HFFc6 (cell line): ENCODE measurements around the gene NCOA5. TPM values are rescaled to one million over a fixed set of nuclear protein-coding genes. Genes with fewer than 3 reads are reported as not detected.

Experiments used
- DNase-seq: peaks from one replicate; pipeline ENCODE4 v3.0.0-alpha.2; 2018
- H3K27ac Mint-ChIP-seq: 2 replicates; pipeline ENCODE4 v1.8.0; 2020; ENCODE audit warnings: mild to moderate bottlenecking, mixed read lengths
- H3K27me3 Mint-ChIP-seq: 2 replicates; pipeline ENCODE4 v1.8.0; 2021; ENCODE audit warnings: mild to moderate bottlenecking, moderate library complexity, mixed read lengths; ENCODE audit not compliant: insufficient read depth
- H3K36me3 Mint-ChIP-seq: 2 replicates; pipeline ENCODE4 v1.8.0; 2021; ENCODE audit warnings: low read depth, mixed read lengths
- H3K4me1 Mint-ChIP-seq: 2 replicates; pipeline ENCODE4 v1.8.0; 2020; ENCODE audit warnings: low read depth, mixed read lengths
- H3K4me3 Mint-ChIP-seq: 2 replicates; pipeline ENCODE4 v1.8.0; 2020; ENCODE audit warnings: mild to moderate bottlenecking, moderate library complexity, mixed read lengths
- H3K9me3 Mint-ChIP-seq: 2 replicates; pipeline ENCODE4 v1.8.0; 2020; ENCODE audit warnings: mild to moderate bottlenecking, mixed read lengths
- total RNA-seq, 6 experiments: library from RNA; stranded (reverse); fragmentation: NEBNext Ultra II Directional; extraction: Animal tissue kit (Norgen Biotek cat#: 25700); gene quantifications; 2 replicates in 1 of 6; 3 replicates in 5 of 6; pipeline ENCODE4 v1.2.3, GENCODE V29; 2021
- TF ChIP-seq, protein P1 (sequence below): fragments of 200-600 bp; sonication (generic); IDR thresholded peaks from 2 replicates; pipeline ENCODE4 v1.5.0; 2021; ENCODE audit warnings: antibody characterized with exemption, mild to moderate bottlenecking

NCOA5 gene
- total RNA-seq, 6 experiments from 2014 or later = 15.3 to 25.1 (median 23.2) TPM

DNA sequence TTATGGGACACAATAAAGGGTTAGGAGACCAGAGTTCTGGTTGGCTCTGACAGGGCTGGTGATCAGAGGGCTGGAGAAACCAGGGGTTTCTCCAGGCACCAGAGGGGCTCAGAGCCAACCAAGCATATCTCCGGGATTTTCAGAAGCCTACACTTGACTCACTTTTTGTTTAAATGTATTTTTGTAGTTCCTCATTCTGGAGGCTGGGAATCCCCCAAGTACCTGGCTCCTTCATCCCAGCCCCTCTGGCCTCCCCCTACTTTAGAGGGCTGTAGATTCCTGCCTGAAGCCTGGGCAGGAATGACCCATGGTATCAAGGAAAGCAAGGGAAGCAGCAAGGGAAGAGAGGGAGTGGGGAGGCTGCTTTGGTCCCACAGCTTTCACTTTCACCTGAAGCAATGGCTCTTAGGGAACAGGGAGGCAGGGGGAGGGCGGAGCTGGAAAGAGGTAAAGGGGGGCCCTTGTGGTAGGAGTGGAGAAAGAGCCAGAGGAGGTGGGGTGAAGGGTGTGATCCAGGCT lies 29.3 kb upstream of the NCOA5 start:
- H3K27ac Mint-ChIP-seq = no peak overlapping the region
- DNase-seq = no peak
- peaks cover 23% of the 10 kb centered on the region for H3K27me3 Mint-ChIP-seq
- H3K36me3 Mint-ChIP-seq = no peaks in the 10 kb centered on the region
- TF ChIP-seq, protein P1, sequence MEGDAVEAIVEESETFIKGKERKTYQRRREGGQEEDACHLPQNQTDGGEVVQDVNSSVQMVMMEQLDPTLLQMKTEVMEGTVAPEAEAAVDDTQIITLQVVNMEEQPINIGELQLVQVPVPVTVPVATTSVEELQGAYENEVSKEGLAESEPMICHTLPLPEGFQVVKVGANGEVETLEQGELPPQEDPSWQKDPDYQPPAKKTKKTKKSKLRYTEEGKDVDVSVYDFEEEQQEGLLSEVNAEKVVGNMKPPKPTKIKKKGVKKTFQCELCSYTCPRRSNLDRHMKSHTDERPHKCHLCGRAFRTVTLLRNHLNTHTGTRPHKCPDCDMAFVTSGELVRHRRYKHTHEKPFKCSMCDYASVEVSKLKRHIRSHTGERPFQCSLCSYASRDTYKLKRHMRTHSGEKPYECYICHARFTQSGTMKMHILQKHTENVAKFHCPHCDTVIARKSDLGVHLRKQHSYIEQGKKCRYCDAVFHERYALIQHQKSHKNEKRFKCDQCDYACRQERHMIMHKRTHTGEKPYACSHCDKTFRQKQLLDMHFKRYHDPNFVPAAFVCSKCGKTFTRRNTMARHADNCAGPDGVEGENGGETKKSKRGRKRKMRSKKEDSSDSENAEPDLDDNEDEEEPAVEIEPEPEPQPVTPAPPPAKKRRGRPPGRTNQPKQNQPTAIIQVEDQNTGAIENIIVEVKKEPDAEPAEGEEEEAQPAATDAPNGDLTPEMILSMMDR = no peak
- no peaks in the 10 kb centered on the region for H3K9me3 Mint-ChIP-seq
- H3K4me3 Mint-ChIP-seq = no peak overlapping the region
- H3K4me1 Mint-ChIP-seq = peaks cover 10% of the 10 kb centered on the region

DNA sequence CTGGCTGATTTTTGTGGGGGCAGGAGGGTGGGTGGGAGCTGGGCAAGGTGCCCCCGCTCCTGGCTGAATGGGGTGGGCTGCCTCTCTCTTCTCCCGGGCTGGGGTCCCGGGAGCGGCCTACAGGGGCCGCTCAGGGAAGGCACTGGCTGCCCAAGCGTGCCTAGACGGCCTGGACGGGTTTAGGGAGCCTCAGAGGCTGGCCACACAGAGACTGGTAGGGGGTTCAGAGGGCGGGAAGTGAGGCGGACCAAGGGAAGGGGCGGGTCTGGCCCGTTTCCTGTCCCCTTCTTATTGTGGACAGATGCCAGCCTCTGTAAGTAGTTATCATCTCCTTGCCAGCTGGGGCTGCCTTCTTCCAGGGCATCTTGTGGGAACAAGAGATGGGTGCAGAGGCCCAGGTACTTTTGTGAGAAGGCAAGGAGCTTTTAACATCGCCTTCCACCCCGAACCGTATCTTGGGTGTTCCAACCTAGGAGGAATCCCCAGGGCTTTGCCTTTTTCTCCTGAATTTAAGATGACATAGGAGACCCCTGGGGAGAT lies 28.8 kb upstream of the NCOA5 start:
- Mint-ChIP-seq H3K36me3 (no peaks in the 10 kb centered on the region), H3K27ac (no peak overlapping the region; the same call in 1 of the 2 replicates), H3K27me3 (peaks cover 22% of the 10 kb centered on the region), H3K9me3 (no peaks in the 10 kb centered on the region), H3K4me3 (peak overlapping the region; percentile 77; the same call in 1 of the 2 replicates), H3K4me1 (peaks cover 10% of the 10 kb centered on the region)
- no peak for DNase-seq
- TF ChIP-seq, protein P1 = no peak

DNA sequence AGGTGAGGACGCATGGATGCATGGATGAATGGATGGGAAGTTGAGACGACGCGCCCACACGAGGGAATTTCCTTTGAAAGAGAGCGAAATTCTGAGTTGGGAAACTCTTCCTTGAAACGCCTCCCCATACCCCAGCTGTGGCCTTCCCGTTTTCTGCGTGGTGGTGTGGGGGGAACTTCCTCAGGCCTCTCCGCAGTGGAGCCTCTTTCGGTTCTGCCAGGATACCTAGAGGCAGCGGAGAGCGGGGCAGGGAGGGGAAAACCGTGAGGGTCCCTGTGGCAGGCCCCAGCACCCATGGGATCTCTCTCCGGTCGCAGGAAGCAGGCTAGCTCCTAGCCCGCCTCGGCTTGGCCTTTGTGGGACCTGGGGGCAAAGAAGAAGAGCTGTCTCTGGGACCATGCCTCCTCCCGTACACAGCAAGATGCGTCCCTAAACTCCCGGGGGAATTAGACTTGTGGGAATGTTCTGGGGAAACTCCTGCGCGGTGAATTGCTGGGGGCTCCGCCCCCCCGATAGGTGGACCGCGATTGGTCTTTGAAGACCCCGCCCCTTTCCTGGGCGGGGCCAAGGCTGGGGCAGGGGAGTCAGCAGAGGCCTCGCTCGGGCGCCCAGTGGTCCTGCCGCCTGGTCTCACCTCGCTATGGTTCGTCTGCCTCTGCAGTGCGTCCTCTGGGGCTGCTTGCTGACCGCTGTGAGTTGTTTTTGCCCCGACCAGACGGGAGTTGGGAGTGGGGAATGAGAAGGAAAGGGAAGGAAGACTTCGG lies 28.1 kb upstream of the NCOA5 start, which contains the start of gene CD40:
Gene CD40, plus strand, starts transcription at position 611 of the 764 bp plus-strand sequence. Its CDS starts 30 bp downstream, at position 641.
- TF ChIP-seq, protein P1 = no peak
- peaks cover 10% of the 10 kb centered on the region for H3K4me1 Mint-ChIP-seq
- no peaks in the 10 kb centered on the region for H3K36me3 Mint-ChIP-seq
- H3K9me3 Mint-ChIP-seq = no peaks in the 10 kb centered on the region
- H3K27ac Mint-ChIP-seq = no peak within 1 kb of the TSS; the same call in 1 of the 2 replicates
- peaks cover 22% of the 10 kb centered on the region for H3K27me3 Mint-ChIP-seq
- peak within 1 kb of the TSS; percentile 77; the same call in 1 of the 2 replicates for H3K4me3 Mint-ChIP-seq
- DNase-seq = peak; percentile 16

DNA sequence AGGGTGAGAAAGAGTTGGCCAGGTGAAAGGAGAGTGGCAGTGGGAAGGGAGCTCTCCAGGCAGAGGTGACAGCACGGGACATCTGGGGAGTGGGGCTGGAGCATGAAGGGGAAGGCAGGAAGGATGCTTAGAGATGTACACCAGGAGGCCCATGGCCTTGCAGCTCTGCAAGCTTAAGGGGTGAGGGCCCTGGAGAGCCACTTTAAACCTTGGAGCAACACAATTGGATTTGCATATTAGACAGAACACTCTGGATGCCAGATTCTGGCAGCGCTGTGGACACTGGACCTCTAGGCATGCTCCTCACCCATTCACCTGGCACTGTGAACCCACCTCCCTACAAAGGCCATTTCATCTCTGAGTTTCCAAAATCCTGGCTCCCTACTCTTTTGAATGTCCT lies 24.7 kb upstream of the NCOA5 start:
- no peaks in the 10 kb centered on the region for H3K4me1 Mint-ChIP-seq
- DNase-seq = no peak
- peaks cover 26% of the 10 kb centered on the region for H3K27me3 Mint-ChIP-seq
- TF ChIP-seq, protein P1 = no peak
- no peak overlapping the region for H3K27ac Mint-ChIP-seq
- H3K4me3 Mint-ChIP-seq = no peak overlapping the region
- no peaks in the 10 kb centered on the region for H3K36me3 Mint-ChIP-seq
- no peaks in the 10 kb centered on the region for H3K9me3 Mint-ChIP-seq

DNA sequence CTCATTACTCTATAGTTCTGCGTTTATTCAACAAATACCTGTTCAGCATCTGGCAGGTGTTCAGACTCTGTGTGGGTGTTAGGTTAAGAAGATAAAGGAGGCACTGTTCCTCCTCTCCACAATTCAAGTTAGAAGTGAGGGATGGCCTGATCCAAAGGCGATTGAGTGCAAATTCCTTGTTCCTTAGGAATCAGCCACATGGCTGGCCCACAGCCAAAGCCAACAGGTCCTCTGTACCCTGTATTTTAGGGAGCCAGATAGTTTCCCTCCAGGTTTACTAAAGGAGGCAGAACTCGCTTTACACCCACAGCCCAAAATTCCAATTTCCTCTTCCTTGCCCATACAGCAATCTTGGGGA lies 23.3 kb upstream of the NCOA5 start:
- H3K27ac Mint-ChIP-seq = no peak overlapping the region
- no peaks in the 10 kb centered on the region for H3K9me3 Mint-ChIP-seq
- TF ChIP-seq, protein P1 = no peak
- peaks cover 24% of the 10 kb centered on the region for H3K27me3 Mint-ChIP-seq
- no peaks in the 10 kb centered on the region for H3K36me3 Mint-ChIP-seq
- no peak for DNase-seq
- H3K4me1 Mint-ChIP-seq = no peaks in the 10 kb centered on the region
- H3K4me3 Mint-ChIP-seq = no peak overlapping the region
